Endothelial cell of umbilical vein (primary cell): ENCODE data around the gene RAB4B. TPM values are rescaled to one million over a fixed set of nuclear protein-coding genes. Genes with fewer than 3 reads are reported as not detected.

ENCODE experiments used
- BruUV-seq: library from RNA; stranded (reverse); fragments of 400-500 nt; replicated peaks from 2 replicates; lab custom pipeline; 2021; lab: Mats Ljungman, UMichigan
- CTCF ChIA-PET: fragments of 300-600, 350-600 bp; sonication (Branson Sonifier 250); formaldehyde crosslinking; loops from one replicate; lab custom pipeline; 2021; ENCODE audit warnings: antibody characterized with exemption, inconsistent platforms; lab: Charles Lee
- POLR2A ChIA-PET: fragments of 300-600, 350-600 bp; sonication (Branson Sonifier 250); formaldehyde crosslinking; loops from one replicate; lab custom pipeline; 2021; ENCODE audit warnings: antibody characterized with exemption, inconsistent platforms; lab: Charles Lee
- DNase-seq: peaks from one replicate; pipeline ENCODE4 v3.0.0-alpha.2; 2011; ENCODE audit warnings: low read depth, low spot score
- FAIRE-seq: peaks from 2 replicates; lab custom pipeline; 2011; peaks lifted over from hg19 to GRCh38; lab: Jason Lieb, UNC
- H2AFZ ChIP-seq: 2 replicates; pipeline ENCODE4 v1.6.0; 2012; ENCODE audit warnings: low read depth, low read length, control low read depth, inconsistent platforms
- H3K27ac ChIP-seq: 2 replicates; pipeline ENCODE4 v1.5.1; 2011; ENCODE audit warnings: low read depth, mild to moderate bottlenecking, control low read depth, low read length, moderate library complexity; ENCODE audit not compliant: insufficient read depth
- H3K27me3 ChIP-seq, 2 experiments: 2 replicates each; pipeline versions ENCODE4 v1.6.0 to v1.6.1; 2011; ENCODE audit warnings: low read length in 2 of 2, mixed read lengths in 1 of 2; ENCODE audit not compliant: control insufficient read depth in 2 of 2, insufficient read depth in 2 of 2
- H3K36me3 ChIP-seq, 2 experiments: 2 replicates in 1 of 2; 3 replicates in 1 of 2; pipeline ENCODE4 v1.5.1; 2011; ENCODE audit warnings: low read length in 2 of 2, mild to moderate bottlenecking in 1 of 2, moderate library complexity in 1 of 2; ENCODE audit not compliant: control insufficient read depth in 2 of 2, insufficient read depth in 2 of 2; ENCODE audit errors: extremely low read depth in 1 of 2
- H3K4me1 ChIP-seq: 3 replicates; pipeline ENCODE4 v1.5.1; 2011; ENCODE audit warnings: mild to moderate bottlenecking, low read length; ENCODE audit not compliant: control insufficient read depth, insufficient read depth; ENCODE audit errors: extremely low read depth
- H3K4me2 ChIP-seq: 2 replicates; pipeline ENCODE4 v1.6.1; 2011; ENCODE audit warnings: low read length, control low read depth, mixed read lengths; ENCODE audit not compliant: insufficient read depth
- H3K4me3 ChIP-seq, 3 experiments: fragments of 200-600 bp in 1 of 3; sonication (generic), shearing (Covaris generic) in 1 of 3; replicated peaks in 1 of 3; 2 replicates each; pipeline ENCODE4 v1.5.1; 2011 to 2016; ENCODE audit warnings: control low read depth in 3 of 3, low read length in 3 of 3, mild to moderate bottlenecking in 2 of 3, inconsistent platforms in 1 of 3, low read depth in 1 of 3, moderate library complexity in 1 of 3; ENCODE audit not compliant: insufficient read depth in 1 of 3
- H3K79me2 ChIP-seq: 2 replicates; pipeline ENCODE4 v1.6.0; 2012; ENCODE audit warnings: low read length, inconsistent platforms; ENCODE audit not compliant: control insufficient read depth, insufficient read depth
- H3K9ac ChIP-seq: replicated peaks from 2 replicates; pipeline ENCODE3; 2011; ENCODE audit warnings: low read length, control low read depth; ENCODE audit not compliant: insufficient read depth; ENCODE audit errors: extremely low read depth
- H3K9me1 ChIP-seq: replicated peaks from 3 replicates; pipeline ENCODE4 v1.6.0; 2011; ENCODE audit warnings: mild to moderate bottlenecking, low read length; ENCODE audit not compliant: control insufficient read depth, insufficient read depth; ENCODE audit errors: extremely low read depth
- H3K9me3 ChIP-seq: replicated peaks from 2 replicates; pipeline ENCODE4 v1.5.1; 2012; ENCODE audit warnings: low read length, inconsistent platforms; ENCODE audit not compliant: control insufficient read depth, insufficient read depth
- H4K20me1 ChIP-seq: replicated peaks from 2 replicates; pipeline ENCODE3; 2011; ENCODE audit warnings: mild to moderate bottlenecking, low read length; ENCODE audit not compliant: control insufficient read depth, insufficient read depth; ENCODE audit errors: extremely low read depth
- MYC ChIP-seq: IDR thresholded peaks from one replicate; pipeline ENCODE4 v1.6.1; 2011; ENCODE audit warnings: mild to moderate bottlenecking, low read depth, low read length
- POLR2A ChIP-seq: IDR thresholded peaks from 2 replicates; pipeline ENCODE4 v1.6.1; 2012; ENCODE audit warnings: low read depth, mild to moderate bottlenecking, control low read depth, low read length
- POLR2AphosphoS5 ChIP-seq: IDR thresholded peaks from 2 replicates; pipeline ENCODE4 v1.6.1; 2012; ENCODE audit warnings: low read depth, mild to moderate bottlenecking, control low read depth, low read length, moderate library complexity; ENCODE audit not compliant: insufficient read depth
- dilution Hi-C: fragments of 300-500 bp; cut with MboI; formaldehyde crosslinking; loops from one replicate; pipeline ENCODE4 v1.15.0; 2019; ENCODE audit warnings: low sequenced_read_pairs; ENCODE audit not compliant: extremely low pct_ligation_motif_present
- intact Hi-C: fragments of 100-400 bp; cut with micrococcal nuclease; formaldehyde crosslinking; loops from one replicate; pipeline ENCODE4 v1.10.0; 2022
- polyA plus RNA-seq, 4 experiments: library from polyadenylated mRNA; depleted of rRNA in 3 of 4; stranded (reverse) in 3 of 4; unstranded in 1 of 4; fragments of >200 nt; gene quantifications; 2 replicates each; pipeline versions ENCODE4 v1.2.1 to v1.2.3, GENCODE V29; 2011 to 2012; ENCODE audit warnings: missing spikeins in 1 of 4
- total RNA-seq: library from RNA; stranded (reverse); gene quantifications from 2 replicates; pipeline ENCODE4 v1.2.3, GENCODE V29; 2021
- TF ChIP-seq, protein P1 (sequence below), 2 donors: IDR thresholded peaks; 1 replicate in 1 of 2; 2 replicates in 1 of 2; pipeline ENCODE4 v1.5.1; 2011; ENCODE audit warnings: low read length in 2 of 2, mild to moderate bottlenecking in 2 of 2, moderate library complexity in 2 of 2, control low read depth in 1 of 2, inconsistent platforms in 1 of 2, low read depth in 1 of 2; ENCODE audit not compliant: insufficient read depth in 1 of 2; ENCODE audit errors: extremely low read depth in 1 of 2

Gene RAB4B
- total and polyA plus RNA-seq, 2 donors (not counting 3 experiments of a cell fraction or from before 2014, with no cell fraction given): 33.6 to 61.0 TPM

DNA sequence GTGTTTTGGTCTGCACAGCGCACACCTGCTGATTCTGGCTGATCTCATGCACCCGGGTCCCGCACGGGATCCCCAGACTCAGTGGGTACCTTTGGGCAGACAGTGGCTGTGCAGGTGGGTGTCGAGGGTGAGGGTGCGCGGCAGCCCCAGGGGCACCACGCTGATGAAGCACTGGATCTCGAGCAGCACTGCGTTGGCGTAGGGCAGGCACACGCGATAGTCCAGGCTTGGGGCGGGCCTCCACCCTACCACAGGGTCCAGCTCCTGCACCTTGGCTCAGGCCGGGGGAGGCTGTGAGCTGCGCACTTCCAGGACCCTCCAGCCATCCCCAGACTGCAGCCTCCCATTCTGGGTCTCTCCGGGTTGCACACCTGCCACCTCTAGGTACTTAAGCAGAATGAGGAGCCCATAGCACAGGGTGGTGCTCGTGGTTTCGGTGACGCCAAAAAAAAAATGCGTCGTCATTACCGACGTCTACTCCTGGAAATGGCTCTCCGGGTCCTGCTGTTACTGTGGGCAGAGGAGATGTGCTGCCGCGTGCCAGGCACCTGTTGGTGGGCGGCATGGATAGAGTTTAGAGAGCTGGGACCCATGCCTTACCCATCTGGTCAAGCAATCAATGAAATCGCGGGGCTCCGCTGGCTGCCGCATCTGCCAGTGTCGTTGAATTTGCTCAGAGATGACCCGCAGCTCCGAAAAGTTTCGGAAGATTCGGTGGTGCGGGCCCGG, 31.5 kb downstream of the RAB4B start:
- CTCF ChIA-PET: no interaction called here
- Histone ChIP-seq H3K27me3 (peaks cover 1 to 6% of the 10 kb centered on the region in 2 experiments), H4K20me1 (no peaks in the 10 kb centered on the region), H3K9ac (no peak overlapping the region), H3K4me2 (no peak overlapping the region), H3K4me1 (peaks cover 36% of the 10 kb centered on the region), H3K4me3 (no peak overlapping the region), H3K79me2 (peaks cover 36% of the 10 kb centered on the region), H2AFZ (no peak overlapping the region), H3K9me3 (no peaks in the 10 kb centered on the region), H3K36me3 (peaks cover 9 to 27% of the 10 kb centered on the region in 2 experiments), H3K27ac (no peak overlapping the region), H3K9me1 (no peaks in the 10 kb centered on the region)
- peak; percentile 25 for TF ChIP-seq POLR2AphosphoS5
- no peak for TF ChIP-seq POLR2A
- FAIRE-seq (no peak), DNase-seq (no peak)
- no TSS peak for BruUV-seq
- dilution Hi-C loops: no loop called here
- intact Hi-C loops: loop anchor here (10.0 kb wide), 1 partner anchor 365 kb away; the partner anchor contains the start of gene SERTAD3
- POLR2A ChIA-PET: no interaction called here

DNA sequence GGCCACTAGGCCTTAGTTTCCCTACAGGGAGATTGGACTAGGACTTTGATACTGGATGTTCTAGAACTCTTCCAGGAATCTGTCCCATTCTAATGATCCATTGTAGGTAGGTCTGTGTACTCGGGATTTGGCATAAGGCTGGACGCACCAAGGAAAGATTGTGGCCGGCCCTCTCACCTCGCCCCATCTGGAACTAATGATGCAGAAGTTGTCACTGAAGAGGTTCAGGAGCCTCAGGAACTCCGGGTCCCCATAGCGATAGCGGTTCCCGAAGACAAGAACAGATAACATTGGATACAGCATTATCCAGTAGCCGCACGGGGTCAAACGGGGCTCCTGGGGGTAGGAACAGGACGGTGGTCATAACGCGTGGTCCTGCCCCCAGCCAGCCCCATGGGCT, 32.1 kb downstream of the RAB4B start:
- Histone ChIP-seq H3K4me3 (no peak overlapping the region), H3K9ac (no peak overlapping the region), H3K9me3 (no peaks in the 10 kb centered on the region), H2AFZ (no peak overlapping the region), H3K27ac (no peak overlapping the region), H3K9me1 (no peaks in the 10 kb centered on the region), H3K36me3 (peaks cover 9 to 25% of the 10 kb centered on the region in 2 experiments), H4K20me1 (no peaks in the 10 kb centered on the region), H3K4me1 (peaks cover 29% of the 10 kb centered on the region), H3K79me2 (peaks cover 30% of the 10 kb centered on the region), H3K4me2 (no peak overlapping the region), H3K27me3 (peaks cover 3 to 8% of the 10 kb centered on the region in 2 experiments)
- DNase-seq (no peak), FAIRE-seq (no peak)
- intact Hi-C loops: no loop called here
- ChIA-PET POLR2A (no interaction called here), CTCF (no interaction called here)
- no TSS peak for BruUV-seq
- dilution Hi-C loops: no loop called here
- TF ChIP-seq, protein P1, sequence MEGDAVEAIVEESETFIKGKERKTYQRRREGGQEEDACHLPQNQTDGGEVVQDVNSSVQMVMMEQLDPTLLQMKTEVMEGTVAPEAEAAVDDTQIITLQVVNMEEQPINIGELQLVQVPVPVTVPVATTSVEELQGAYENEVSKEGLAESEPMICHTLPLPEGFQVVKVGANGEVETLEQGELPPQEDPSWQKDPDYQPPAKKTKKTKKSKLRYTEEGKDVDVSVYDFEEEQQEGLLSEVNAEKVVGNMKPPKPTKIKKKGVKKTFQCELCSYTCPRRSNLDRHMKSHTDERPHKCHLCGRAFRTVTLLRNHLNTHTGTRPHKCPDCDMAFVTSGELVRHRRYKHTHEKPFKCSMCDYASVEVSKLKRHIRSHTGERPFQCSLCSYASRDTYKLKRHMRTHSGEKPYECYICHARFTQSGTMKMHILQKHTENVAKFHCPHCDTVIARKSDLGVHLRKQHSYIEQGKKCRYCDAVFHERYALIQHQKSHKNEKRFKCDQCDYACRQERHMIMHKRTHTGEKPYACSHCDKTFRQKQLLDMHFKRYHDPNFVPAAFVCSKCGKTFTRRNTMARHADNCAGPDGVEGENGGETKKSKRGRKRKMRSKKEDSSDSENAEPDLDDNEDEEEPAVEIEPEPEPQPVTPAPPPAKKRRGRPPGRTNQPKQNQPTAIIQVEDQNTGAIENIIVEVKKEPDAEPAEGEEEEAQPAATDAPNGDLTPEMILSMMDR (IDR thresholded peaks at IDR 0.05; ENCODE audit: extremely low read depth in 1 of 2, insufficient read depth in 1 of 2, low read depth in 1 of 2, low read length in 2 of 2): no peak
- TF ChIP-seq MYC: no peak
